HepG2 (cell line): ENCODE measurements around the gene COQ10B. TPM values are rescaled to one million over a fixed set of nuclear protein-coding genes. Genes with fewer than 3 reads are reported as not detected.

Experiments
- ARHGAP35 ChIP-seq: sonication (generic); formaldehyde crosslinking; IDR thresholded peaks from 2 replicates; pipeline ENCODE4 v1.9.0; 2022; ENCODE audit warnings: mild to moderate bottlenecking, inconsistent platforms, moderate library complexity, missing genetic modification reagents, borderline replicate concordance
- FOXK1 ChIP-seq: sonication (generic); formaldehyde crosslinking; IDR thresholded peaks from 2 replicates; pipeline ENCODE4 v1.4.0; 2020; ENCODE audit warnings: low read depth, missing genetic modification reagents, borderline replicate concordance
- HDAC1 ChIP-seq: sonication (generic); formaldehyde crosslinking; IDR thresholded peaks from 2 replicates; pipeline ENCODE4 v1.5.1; 2020; ENCODE audit warnings: mild to moderate bottlenecking, missing genetic modification reagents
- HES4 ChIP-seq: sonication (generic); formaldehyde crosslinking; IDR thresholded peaks from 2 replicates; pipeline ENCODE4 v1.9.0; 2021; ENCODE audit warnings: mild to moderate bottlenecking, missing genetic modification reagents, borderline replicate concordance
- HHEX ChIP-seq: IDR thresholded peaks from 2 replicates; pipeline ENCODE4 v1.6.1; 2016; ENCODE audit warnings: control low read depth
- NFYB ChIP-seq: sonication (generic); formaldehyde crosslinking; IDR thresholded peaks from 2 replicates; pipeline ENCODE4 v1.4.0; 2020; ENCODE audit warnings: missing genetic modification reagents
- PCBP1 ChIP-seq: fragments of 200-400 bp; formaldehyde crosslinking; IDR thresholded peaks from 2 replicates; pipeline ENCODE4 v1.6.1; 2017; ENCODE audit warnings: mild to moderate bottlenecking, low read depth, low read length, borderline replicate concordance
- PHF21A ChIP-seq: sonication (generic); formaldehyde crosslinking; IDR thresholded peaks from 2 replicates; pipeline ENCODE4 v1.5.0; 2020; ENCODE audit warnings: mild to moderate bottlenecking, missing genetic modification reagents
- PRPF4 ChIP-seq: fragments of 200-400 bp; formaldehyde crosslinking; IDR thresholded peaks from 2 replicates; pipeline ENCODE4 v1.6.1; 2016; ENCODE audit warnings: low read length, low read depth; ENCODE audit not compliant: poor library complexity, severe bottlenecking
- SIN3B ChIP-seq: fragments of 150-350 bp; IDR thresholded peaks from 2 replicates; pipeline ENCODE4 v1.6.1; 2014; ENCODE audit warnings: low read length
- ZFP82 ChIP-seq: sonication (generic); formaldehyde crosslinking; IDR thresholded peaks from 2 replicates; pipeline ENCODE4 v1.5.1; 2020; ENCODE audit warnings: mild to moderate bottlenecking, missing genetic modification reagents, borderline replicate concordance
- ZFY ChIP-seq: sonication (generic); formaldehyde crosslinking; IDR thresholded peaks from 2 replicates; pipeline ENCODE4 v1.4.0; 2020; ENCODE audit warnings: missing genetic modification reagents
- ZNF143 ChIP-seq: sonication (generic); formaldehyde crosslinking; IDR thresholded peaks from 2 replicates; pipeline ENCODE4 v1.4.0; 2020; ENCODE audit warnings: missing genetic modification reagents
- ZNF24 ChIP-seq: fragments of 450-650 bp; IDR thresholded peaks from 2 replicates; pipeline ENCODE4 v1.6.1; 2017; ENCODE audit warnings: antibody characterized with exemption, mild to moderate bottlenecking
- ZNF598 ChIP-seq: sonication (generic); formaldehyde crosslinking; IDR thresholded peaks from 2 replicates; pipeline ENCODE4 v1.5.1; 2020; ENCODE audit warnings: mild to moderate bottlenecking, missing genetic modification reagents, borderline replicate concordance
- ZNF841 ChIP-seq: sonication (generic); formaldehyde crosslinking; IDR thresholded peaks from 2 replicates; pipeline ENCODE4 v1.8.1; 2023; ENCODE audit warnings: missing genetic modification reagents, borderline replicate concordance
- polyA plus RNA-seq, 8 experiments: library from polyadenylated mRNA; depleted of rRNA in 3 of 8; stranded (reverse) in 7 of 8; unstranded in 1 of 8; fragments of >200 nt; fragmentation: Illumina TruSeq in 4 of 8; extraction: Trizol in 4 of 8; gene quantifications; 2 replicates each; pipeline versions ENCODE4 v1.2.1 to v1.2.3, GENCODE V29; 2011 to 2016; ENCODE audit warnings: low read depth in 4 of 8, missing spikeins in 1 of 8, mixed read lengths in 1 of 8; ENCODE audit not compliant: insufficient read depth in 1 of 8
- total RNA-seq, 5 experiments: library from RNA; depleted of rRNA; stranded (reverse); fragments of >200 nt; fragmentation: Illumina TruSeq; extraction: Trizol; gene quantifications; 2 replicates each; pipeline ENCODE4 v1.2.3, GENCODE V29; 2016; ENCODE audit warnings: low read depth in 1 of 5
- TF ChIP-seq, protein P1 (sequence below): sonication (generic); formaldehyde crosslinking; IDR thresholded peaks from 2 replicates; pipeline ENCODE4 v1.5.1; 2020; ENCODE audit warnings: mild to moderate bottlenecking, missing genetic modification reagents
- TF ChIP-seq, protein P2 (sequence below): sonication (generic); formaldehyde crosslinking; conservative IDR thresholded peaks from 2 replicates; pipeline ENCODE4 v1.4.0; 2020; ENCODE audit warnings: missing genetic modification reagents
- TF ChIP-seq, protein P3 (sequence below): sonication (generic); formaldehyde crosslinking; IDR thresholded peaks from 2 replicates; pipeline ENCODE4 v1.4.0; 2020; ENCODE audit warnings: missing genetic modification reagents, borderline replicate concordance
- TF ChIP-seq, protein P4 (sequence below): sonication (generic); formaldehyde crosslinking; IDR thresholded peaks from 2 replicates; pipeline ENCODE4 v1.5.0; 2020; ENCODE audit warnings: mild to moderate bottlenecking, missing genetic modification reagents

The COQ10B gene
- total and polyA plus RNA-seq, 2 of the 13 experiments (the other 11 are each of a cell fraction or from before 2014, with no cell fraction given): 4.6 to 34.9 TPM

DNA sequence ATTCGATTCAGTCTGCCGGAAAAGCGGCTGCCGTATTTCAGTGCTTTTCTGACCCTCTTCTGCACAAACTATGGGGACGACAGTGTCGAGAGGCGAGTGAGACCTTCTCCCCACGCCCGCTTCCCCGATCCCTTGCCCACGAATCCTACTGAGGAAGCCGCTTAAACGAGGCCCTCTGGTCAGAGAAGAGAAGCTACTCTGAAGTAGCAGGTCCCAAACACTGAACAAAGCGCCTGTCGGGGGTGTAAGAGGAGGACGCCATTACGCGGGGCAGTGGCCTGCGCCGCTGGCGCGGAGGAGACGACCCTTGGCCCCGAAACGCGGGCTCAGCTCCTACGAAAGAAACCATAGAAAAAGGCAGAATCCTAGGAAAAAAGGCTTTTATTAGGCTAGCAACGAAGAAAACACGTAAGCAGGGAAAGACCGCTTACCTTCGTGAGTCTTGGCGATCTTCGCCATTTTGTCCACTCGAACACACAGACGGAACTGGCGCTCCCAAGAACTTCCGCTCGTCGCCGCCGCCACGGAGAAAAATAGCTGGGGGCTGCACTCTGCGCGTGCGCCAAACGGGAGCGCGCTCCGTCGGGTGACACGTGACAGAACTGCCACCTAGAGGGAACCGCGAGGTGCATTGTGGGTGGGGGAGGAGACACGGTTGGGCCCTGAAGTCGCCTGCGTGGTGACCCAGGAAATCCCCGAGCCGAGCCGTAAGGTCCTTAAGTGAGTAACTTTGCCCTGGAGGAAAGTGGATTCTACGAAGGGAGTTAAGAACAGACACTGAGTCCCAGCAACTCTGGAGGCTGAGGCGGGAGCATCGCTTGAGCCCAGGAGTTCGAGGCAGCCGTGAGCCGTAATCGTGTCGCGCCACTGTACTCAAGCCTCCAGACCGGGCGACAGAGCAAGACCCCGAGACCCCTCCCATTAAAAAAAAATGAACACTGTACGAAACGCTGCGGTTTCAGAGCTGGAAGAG, 18.5 kb upstream of the COQ10B start, which contains the start of gene SF3B1 (continued):
- TF ChIP-seq, protein P1, sequence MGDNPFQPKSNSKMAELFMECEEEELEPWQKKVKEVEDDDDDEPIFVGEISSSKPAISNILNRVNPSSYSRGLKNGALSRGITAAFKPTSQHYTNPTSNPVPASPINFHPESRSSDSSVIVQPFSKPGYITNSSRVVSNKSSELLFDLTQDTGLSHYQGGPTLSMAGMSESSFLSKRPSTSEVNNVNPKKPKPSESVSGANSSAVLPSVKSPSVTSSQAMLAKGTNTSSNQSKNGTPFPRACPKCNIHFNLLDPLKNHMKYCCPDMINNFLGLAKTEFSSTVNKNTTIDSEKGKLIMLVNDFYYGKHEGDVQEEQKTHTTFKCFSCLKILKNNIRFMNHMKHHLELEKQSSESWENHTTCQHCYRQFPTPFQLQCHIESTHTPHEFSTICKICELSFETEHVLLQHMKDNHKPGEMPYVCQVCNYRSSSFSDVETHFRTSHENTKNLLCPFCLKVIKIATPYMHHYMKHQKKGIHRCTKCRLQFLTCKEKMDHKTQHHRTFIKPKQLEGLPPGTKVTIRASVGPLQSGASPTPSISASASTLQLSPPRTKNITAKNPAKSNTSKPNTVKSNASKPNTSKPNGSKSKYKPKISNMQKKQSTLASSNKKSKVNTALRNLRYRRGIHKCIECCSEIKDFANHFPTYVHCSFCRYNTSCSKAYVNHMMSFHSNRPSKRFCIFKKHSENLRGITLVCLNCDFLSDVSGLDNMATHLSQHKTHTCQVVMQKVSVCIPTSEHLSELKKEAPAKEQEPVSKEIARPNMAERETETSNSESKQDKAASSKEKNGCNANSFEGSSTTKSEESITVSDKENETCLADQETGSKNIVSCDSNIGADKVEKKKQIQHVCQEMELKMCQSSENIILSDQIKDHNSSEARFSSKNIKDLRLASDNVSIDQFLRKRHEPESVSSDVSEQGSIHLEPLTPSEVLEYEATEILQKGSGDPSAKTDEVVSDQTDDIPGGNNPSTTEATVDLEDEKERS: no peak
- TF ChIP-seq HES4 (CRISPR knock-in tag) (peak; percentile 85; the same call in 1 of the 2 replicates), ZNF143 (peak; percentile 93), HDAC1 (CRISPR knock-in tag) (peak; percentile 79), ZNF841 (CRISPR knock-in tag) (no peak), ZFY (peak; percentile 90), ZNF598 (CRISPR knock-in tag) (peak; percentile 97; the same call in 1 of the 2 replicates), PRPF4 (no peak), NFYB (CRISPR knock-in tag) (no peak; the same call in 1 of the 2 replicates), PHF21A (CRISPR knock-in tag) (no peak; the same call in 1 of the 2 replicates), PCBP1 (0 out of 2 replicates have a peak, but pooled peaks have one; percentile 46), FOXK1 (peak; percentile 78), ARHGAP35 (CRISPR knock-in tag) (no peak; the same call in 1 of the 2 replicates), ZNF24 (no peak), ZFP82 (CRISPR knock-in tag) (peak; percentile 96), SIN3B (peak; percentile 66; the same call in 1 of the 2 replicates), HHEX (CRISPR knock-in tag) (no peak)
- TF ChIP-seq, protein P2, sequence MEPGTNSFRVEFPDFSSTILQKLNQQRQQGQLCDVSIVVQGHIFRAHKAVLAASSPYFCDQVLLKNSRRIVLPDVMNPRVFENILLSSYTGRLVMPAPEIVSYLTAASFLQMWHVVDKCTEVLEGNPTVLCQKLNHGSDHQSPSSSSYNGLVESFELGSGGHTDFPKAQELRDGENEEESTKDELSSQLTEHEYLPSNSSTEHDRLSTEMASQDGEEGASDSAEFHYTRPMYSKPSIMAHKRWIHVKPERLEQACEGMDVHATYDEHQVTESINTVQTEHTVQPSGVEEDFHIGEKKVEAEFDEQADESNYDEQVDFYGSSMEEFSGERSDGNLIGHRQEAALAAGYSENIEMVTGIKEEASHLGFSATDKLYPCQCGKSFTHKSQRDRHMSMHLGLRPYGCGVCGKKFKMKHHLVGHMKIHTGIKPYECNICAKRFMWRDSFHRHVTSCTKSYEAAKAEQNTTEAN (CRISPR knock-in tag): peak; percentile 61
- TF ChIP-seq, protein P3, sequence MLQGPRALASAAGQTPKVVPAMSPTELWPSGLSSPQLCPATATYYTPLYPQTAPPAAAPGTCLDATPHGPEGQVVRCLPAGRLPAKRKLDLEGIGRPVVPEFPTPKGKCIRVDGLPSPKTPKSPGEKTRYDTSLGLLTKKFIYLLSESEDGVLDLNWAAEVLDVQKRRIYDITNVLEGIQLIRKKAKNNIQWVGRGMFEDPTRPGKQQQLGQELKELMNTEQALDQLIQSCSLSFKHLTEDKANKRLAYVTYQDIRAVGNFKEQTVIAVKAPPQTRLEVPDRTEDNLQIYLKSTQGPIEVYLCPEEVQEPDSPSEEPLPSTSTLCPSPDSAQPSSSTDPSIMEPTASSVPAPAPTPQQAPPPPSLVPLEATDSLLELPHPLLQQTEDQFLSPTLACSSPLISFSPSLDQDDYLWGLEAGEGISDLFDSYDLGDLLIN (CRISPR knock-in tag): peak; percentile 28; the same call in 1 of the 2 replicates
- TF ChIP-seq, protein P4, sequence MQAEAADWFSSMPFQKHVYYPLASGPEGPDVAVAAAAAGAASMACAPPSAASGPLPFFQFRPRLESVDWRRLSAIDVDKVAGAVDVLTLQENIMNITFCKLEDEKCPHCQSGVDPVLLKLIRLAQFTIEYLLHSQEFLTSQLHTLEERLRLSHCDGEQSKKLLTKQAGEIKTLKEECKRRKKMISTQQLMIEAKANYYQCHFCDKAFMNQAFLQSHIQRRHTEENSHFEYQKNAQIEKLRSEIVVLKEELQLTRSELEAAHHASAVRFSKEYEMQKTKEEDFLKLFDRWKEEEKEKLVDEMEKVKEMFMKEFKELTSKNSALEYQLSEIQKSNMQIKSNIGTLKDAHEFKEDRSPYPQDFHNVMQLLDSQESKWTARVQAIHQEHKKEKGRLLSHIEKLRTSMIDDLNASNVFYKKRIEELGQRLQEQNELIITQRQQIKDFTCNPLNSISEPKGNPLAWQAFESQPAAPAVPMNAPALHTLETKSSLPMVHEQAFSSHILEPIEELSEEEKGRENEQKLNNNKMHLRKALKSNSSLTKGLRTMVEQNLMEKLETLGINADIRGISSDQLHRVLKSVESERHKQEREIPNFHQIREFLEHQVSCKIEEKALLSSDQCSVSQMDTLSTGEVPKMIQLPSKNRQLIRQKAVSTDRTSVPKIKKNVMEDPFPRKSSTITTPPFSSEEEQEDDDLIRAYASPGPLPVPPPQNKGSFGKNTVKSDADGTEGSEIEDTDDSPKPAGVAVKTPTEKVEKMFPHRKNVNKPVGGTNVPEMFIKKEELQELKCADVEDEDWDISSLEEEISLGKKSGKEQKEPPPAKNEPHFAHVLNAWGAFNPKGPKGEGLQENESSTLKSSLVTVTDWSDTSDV: peak; percentile 89; the same call in 1 of the 2 replicates
